Measurements from ENCODE around the gene CFP.

GRCh38 chrX:47621851-47622250 lies 7.9 kb downstream of the CFP start:
- TF ChIP-seq, protein P1, sequence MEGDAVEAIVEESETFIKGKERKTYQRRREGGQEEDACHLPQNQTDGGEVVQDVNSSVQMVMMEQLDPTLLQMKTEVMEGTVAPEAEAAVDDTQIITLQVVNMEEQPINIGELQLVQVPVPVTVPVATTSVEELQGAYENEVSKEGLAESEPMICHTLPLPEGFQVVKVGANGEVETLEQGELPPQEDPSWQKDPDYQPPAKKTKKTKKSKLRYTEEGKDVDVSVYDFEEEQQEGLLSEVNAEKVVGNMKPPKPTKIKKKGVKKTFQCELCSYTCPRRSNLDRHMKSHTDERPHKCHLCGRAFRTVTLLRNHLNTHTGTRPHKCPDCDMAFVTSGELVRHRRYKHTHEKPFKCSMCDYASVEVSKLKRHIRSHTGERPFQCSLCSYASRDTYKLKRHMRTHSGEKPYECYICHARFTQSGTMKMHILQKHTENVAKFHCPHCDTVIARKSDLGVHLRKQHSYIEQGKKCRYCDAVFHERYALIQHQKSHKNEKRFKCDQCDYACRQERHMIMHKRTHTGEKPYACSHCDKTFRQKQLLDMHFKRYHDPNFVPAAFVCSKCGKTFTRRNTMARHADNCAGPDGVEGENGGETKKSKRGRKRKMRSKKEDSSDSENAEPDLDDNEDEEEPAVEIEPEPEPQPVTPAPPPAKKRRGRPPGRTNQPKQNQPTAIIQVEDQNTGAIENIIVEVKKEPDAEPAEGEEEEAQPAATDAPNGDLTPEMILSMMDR (IDR thresholded peaks at IDR 0.05; ENCODE audit: borderline replicate concordance, extremely low read depth, low read length, poor library complexity, severe bottlenecking): no peak
- TF ChIP-seq EZH2 (IDR thresholded peaks at IDR 0.05; ENCODE audit: borderline replicate concordance, low read depth, low read length, severe bottlenecking): no peak
